22Rv1 (cell line): ENCODE data around the gene PPDPF.

Source experiments
- H3K27ac ChIP-seq: fragments of 450-650 bp; 2 replicates; pipeline ENCODE4 v1.5.1; 2017
- CTCF ChIP-seq: fragments of 450-650 bp; IDR thresholded peaks from 2 replicates; pipeline ENCODE4 v1.5.1; 2017; ENCODE audit warnings: mild to moderate bottlenecking
- ZFX ChIP-seq: fragments of 450-650 bp; IDR thresholded peaks from 2 replicates; pipeline ENCODE4 v1.6.1; 2017; ENCODE audit warnings: antibody characterized with exemption, borderline replicate concordance

PPDPF gene

GRCh38 chr20:63483834-63484233, 36.7 kb upstream of the PPDPF start:
- no peak for TF ChIP-seq ZFX
- TF ChIP-seq CTCF = 0 out of 2 replicates have a peak, but pooled peaks have one; percentile 12
- no peak overlapping the region for H3K27ac ChIP-seq

- no peak overlapping the region for H3K27ac ChIP-seq
- TF ChIP-seq CTCF (no peak), ZFX (no peak)
Measured at GRCh38 chr20:63484236-63484635, 36.3 kb upstream of the PPDPF start.

GRCh38 chr20:63484651-63485403, 35.7 kb upstream of the PPDPF start:
- TF ChIP-seq CTCF (no peak), ZFX (no peak)
- no peak overlapping the region for H3K27ac ChIP-seq

- TF ChIP-seq ZFX (no peak), CTCF (no peak)
- no peak overlapping the region for H3K27ac ChIP-seq
Measured at GRCh38 chr20:63486300-63486855, 34.2 kb upstream of the PPDPF start.

- no peak overlapping the region for H3K27ac ChIP-seq
- no peak for TF ChIP-seq CTCF
- no peak for TF ChIP-seq ZFX
Measured at GRCh38 chr20:63487116-63487764, 33.3 kb upstream of the PPDPF start.

GRCh38 chr20:63487781-63488241, 32.8 kb upstream of the PPDPF start:
- H3K27ac ChIP-seq = no peak overlapping the region
- TF ChIP-seq CTCF (no peak), ZFX (no peak)
